KMS-11 (cell line): ENCODE measurements around the gene MICAL2.

Experiments used
- H2AFZ ChIP-seq: fragments of 200-600 bp; sonication (generic); 2 replicates; pipeline ENCODE4 v1.6.1; 2016; ENCODE audit warnings: antibody characterized with exemption, mixed run types, low read depth
- H3K27ac ChIP-seq: fragments of 200-600 bp; sonication (generic); 2 replicates; pipeline ENCODE4 v1.6.1; 2016; ENCODE audit warnings: mild to moderate bottlenecking, mixed run types
- H3K27me3 ChIP-seq: fragments of 200-600 bp; sonication (generic); 2 replicates; pipeline ENCODE4 v1.6.1; 2017; ENCODE audit warnings: mild to moderate bottlenecking, low read depth, mixed run types, moderate library complexity; ENCODE audit not compliant: insufficient read depth
- H3K36me3 ChIP-seq: fragments of 200-600 bp; sonication (generic); 2 replicates; pipeline ENCODE4 v1.6.1; 2017; ENCODE audit warnings: mild to moderate bottlenecking, mixed run types; ENCODE audit not compliant: insufficient read depth
- H3K4me1 ChIP-seq: fragments of 200-600 bp; sonication (generic); 2 replicates; pipeline ENCODE4 v1.6.1; 2016; ENCODE audit warnings: mild to moderate bottlenecking, low read depth, mixed run types; ENCODE audit not compliant: poor library complexity, severe bottlenecking
- H3K4me2 ChIP-seq: fragments of 200-600 bp; sonication (generic); 2 replicates; pipeline ENCODE4 v1.7.0; 2016; ENCODE audit warnings: mild to moderate bottlenecking, mixed run types
- H3K4me3 ChIP-seq: fragments of 200-600 bp; sonication (generic); IDR thresholded peaks from 2 replicates; pipeline ENCODE4 v1.6.1; 2017; ENCODE audit warnings: low read depth, low read length, mixed read lengths; ENCODE audit not compliant: insufficient read depth
- H3K79me2 ChIP-seq: fragments of 200-600 bp; sonication (generic); 2 replicates; pipeline ENCODE4 v1.6.1; 2016; ENCODE audit warnings: low read depth, mixed run types; ENCODE audit not compliant: insufficient read depth
- H3K9ac ChIP-seq: fragments of 200-600 bp; sonication (generic); 2 replicates; pipeline ENCODE4 v1.6.1; 2016; ENCODE audit warnings: mild to moderate bottlenecking, mixed run types
- H4K20me1 ChIP-seq: fragments of 200-600 bp; sonication (generic); 2 replicates; pipeline ENCODE4 v1.6.1; 2016; ENCODE audit warnings: mild to moderate bottlenecking, mixed run types; ENCODE audit not compliant: insufficient read depth
- TF ChIP-seq, protein P1 (sequence below): fragments of 200-600 bp; sonication (generic); conservative IDR thresholded peaks from 2 replicates; pipeline ENCODE4 v1.6.1; 2017; ENCODE audit warnings: low read depth, mild to moderate bottlenecking, antibody characterized with exemption, low read length, moderate library complexity, mixed read lengths

The MICAL2 gene

DNA sequence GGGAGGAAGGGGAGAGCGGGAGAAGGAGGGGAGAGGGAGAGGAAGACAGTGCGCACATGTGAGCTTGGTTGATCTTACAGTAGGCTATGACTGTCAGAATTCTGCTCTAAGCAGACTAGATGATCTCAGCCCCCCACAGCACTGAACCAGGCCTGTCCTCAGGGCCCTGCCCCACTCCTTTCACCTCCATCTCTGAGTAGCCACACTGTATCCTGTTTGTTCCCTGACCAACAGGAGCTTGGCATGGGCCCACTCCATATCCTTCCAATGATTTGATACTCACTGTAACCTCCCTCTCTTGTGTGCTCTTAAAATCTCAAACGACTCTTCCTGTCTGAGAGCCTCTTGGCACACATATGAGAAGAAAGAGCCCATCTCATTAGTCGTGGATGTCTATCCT lies 180.9 kb downstream of the MICAL2 start:
- H3K4me2 ChIP-seq = no peak overlapping the region
- H4K20me1 ChIP-seq = no peaks in the 10 kb centered on the region

DNA sequence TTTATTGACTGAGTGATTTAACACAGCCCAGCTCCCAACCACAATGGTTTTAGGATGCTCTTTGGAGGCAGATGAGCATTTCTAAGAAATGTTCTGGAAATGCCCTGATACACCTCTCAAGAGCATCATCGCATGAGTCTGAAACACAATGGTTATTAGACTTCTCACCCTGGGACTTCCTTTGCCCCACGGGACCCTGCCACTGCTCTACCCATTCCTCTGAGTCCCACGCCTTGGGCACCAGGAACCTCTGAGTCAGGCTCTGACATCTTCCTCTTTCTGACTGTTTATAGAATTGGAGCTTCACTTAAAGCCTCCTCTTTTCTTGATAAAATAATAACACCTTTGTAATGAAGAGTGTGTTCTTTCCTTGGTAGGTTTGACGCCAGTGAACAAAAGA lies 181.4 kb downstream of the MICAL2 start:
- Histone ChIP-seq H3K4me2 (no peak overlapping the region), H2AFZ (no peak overlapping the region), H3K27ac (no peak overlapping the region), H3K4me3 (no peak overlapping the region), H3K27me3 (no peaks in the 10 kb centered on the region), H3K4me1 (peaks cover 32% of the 10 kb centered on the region), H4K20me1 (no peaks in the 10 kb centered on the region), H3K9ac (no peak overlapping the region), H3K79me2 (no peaks in the 10 kb centered on the region), H3K36me3 (no peaks in the 10 kb centered on the region)
- TF ChIP-seq, protein P1, sequence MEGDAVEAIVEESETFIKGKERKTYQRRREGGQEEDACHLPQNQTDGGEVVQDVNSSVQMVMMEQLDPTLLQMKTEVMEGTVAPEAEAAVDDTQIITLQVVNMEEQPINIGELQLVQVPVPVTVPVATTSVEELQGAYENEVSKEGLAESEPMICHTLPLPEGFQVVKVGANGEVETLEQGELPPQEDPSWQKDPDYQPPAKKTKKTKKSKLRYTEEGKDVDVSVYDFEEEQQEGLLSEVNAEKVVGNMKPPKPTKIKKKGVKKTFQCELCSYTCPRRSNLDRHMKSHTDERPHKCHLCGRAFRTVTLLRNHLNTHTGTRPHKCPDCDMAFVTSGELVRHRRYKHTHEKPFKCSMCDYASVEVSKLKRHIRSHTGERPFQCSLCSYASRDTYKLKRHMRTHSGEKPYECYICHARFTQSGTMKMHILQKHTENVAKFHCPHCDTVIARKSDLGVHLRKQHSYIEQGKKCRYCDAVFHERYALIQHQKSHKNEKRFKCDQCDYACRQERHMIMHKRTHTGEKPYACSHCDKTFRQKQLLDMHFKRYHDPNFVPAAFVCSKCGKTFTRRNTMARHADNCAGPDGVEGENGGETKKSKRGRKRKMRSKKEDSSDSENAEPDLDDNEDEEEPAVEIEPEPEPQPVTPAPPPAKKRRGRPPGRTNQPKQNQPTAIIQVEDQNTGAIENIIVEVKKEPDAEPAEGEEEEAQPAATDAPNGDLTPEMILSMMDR = no peak

More for the DNA sequence above, 180.9 kb downstream of the MICAL2 start:
- Histone ChIP-seq H3K4me1 (peaks cover 32% of the 10 kb centered on the region), H2AFZ (no peak overlapping the region), H3K9ac (no peak overlapping the region), H3K4me3 (no peak overlapping the region), H3K36me3 (no peaks in the 10 kb centered on the region), H3K27ac (no peak overlapping the region), H3K79me2 (no peaks in the 10 kb centered on the region), H3K27me3 (no peaks in the 10 kb centered on the region)
- TF ChIP-seq, protein P1 = no peak

DNA sequence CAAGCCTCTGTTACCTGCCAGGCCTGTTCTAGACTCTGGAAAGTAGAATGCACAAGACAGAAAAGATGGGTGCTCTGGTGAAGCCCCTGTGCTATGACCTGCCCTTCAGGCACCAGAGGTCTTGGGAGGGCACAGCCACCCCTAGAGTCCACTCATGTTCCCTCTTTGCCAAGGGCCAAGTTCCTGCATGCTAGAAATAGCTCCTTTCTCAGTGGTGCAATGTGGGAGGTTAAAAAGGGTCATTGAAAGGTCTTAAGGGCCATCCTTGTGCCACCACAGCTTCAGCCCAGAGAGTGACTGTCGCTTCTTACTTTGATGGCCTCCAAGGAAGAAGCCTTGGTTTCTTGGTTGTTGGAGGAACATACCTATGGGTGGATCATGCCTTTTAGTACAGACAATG lies 182.4 kb downstream of the MICAL2 start:
- H2AFZ ChIP-seq = no peak overlapping the region
- no peaks in the 10 kb centered on the region for H3K27me3 ChIP-seq
- no peaks in the 10 kb centered on the region for H4K20me1 ChIP-seq
- no peak overlapping the region for H3K9ac ChIP-seq
- TF ChIP-seq, protein P1 = no peak
- no peaks in the 10 kb centered on the region for H3K36me3 ChIP-seq
- no peaks in the 10 kb centered on the region for H3K79me2 ChIP-seq
- H3K4me2 ChIP-seq = no peak overlapping the region
- H3K27ac ChIP-seq = no peak overlapping the region
- H3K4me1 ChIP-seq = peaks cover 24% of the 10 kb centered on the region
- no peak overlapping the region for H3K4me3 ChIP-seq

DNA sequence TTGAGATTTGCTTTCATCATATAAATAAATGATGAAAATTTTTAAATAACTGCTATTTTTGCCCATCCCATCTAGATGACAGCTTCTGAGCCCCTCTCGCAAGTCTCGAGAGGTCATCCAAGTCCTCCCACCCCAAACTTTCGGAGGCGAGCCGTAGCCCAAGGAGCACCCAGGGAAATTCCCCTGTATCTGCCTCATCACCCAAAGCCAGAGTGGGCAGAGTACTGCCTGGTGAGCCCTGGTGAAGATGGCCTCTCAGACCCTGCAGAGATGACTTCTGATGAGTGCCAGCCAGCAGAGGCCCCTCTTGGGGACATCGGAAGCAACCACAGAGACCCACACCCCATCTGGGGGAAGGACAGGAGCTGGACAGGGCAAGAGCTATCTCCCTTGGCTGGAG lies 183.1 kb downstream of the MICAL2 start:
- no peaks in the 10 kb centered on the region for H4K20me1 ChIP-seq
- no peak overlapping the region for H3K4me2 ChIP-seq
- H3K4me1 ChIP-seq = peaks cover 16% of the 10 kb centered on the region
- H3K9ac ChIP-seq = no peak overlapping the region
- no peaks in the 10 kb centered on the region for H3K27me3 ChIP-seq
- H3K27ac ChIP-seq = no peak overlapping the region
- no peaks in the 10 kb centered on the region for H3K79me2 ChIP-seq
- TF ChIP-seq, protein P1 = no peak
- H2AFZ ChIP-seq = no peak overlapping the region
- no peak overlapping the region for H3K4me3 ChIP-seq
- H3K36me3 ChIP-seq = no peaks in the 10 kb centered on the region
